CD4-positive, alpha-beta T cell treated with Interleukin-17A for 4 hours (primary cell): ENCODE results near the gene KLHL25.
"Not testable (repeated sequence)": the region's sequence is repeated elsewhere in the genome, so short reads cannot be mapped to it uniquely, and the experiment has no call there.

ENCODE experiments used
- DNase-seq: peaks from one replicate; pipeline ENCODE4 v3.0.0-alpha.2; 2020; ENCODE audit warnings: mixed read lengths

KLHL25 gene

GRCh38 chr15:85804481-85805170 lies 9.9 kb upstream of the KLHL25 start:
- no peak for DNase-seq

GRCh38 chr15:85802617-85803016 lies 7.9 kb upstream of the KLHL25 start:
- DNase-seq, result not testable (repeated sequence)

GRCh38 chr15:85800478-85801123 lies 5.9 kb upstream of the KLHL25 start:
- no peak for DNase-seq

- not testable (repeated sequence) for DNase-seq
Observed at GRCh38 chr15:85796371-85796770, 1.6 kb upstream of the KLHL25 start.

GRCh38 chr15:85795337-85796305 lies 896 bp upstream of the KLHL25 start:
- no peak for DNase-seq

GRCh38 chr15:85793641-85794597 lies 806 bp downstream of the KLHL25 start:
- peak; percentile 64 for DNase-seq

- peak; percentile 49 for DNase-seq
Observed at GRCh38 chr15:85792912-85793590, 1.7 kb downstream of the KLHL25 start.

- no peak for DNase-seq
Observed at GRCh38 chr15:85792102-85792731, 2.5 kb downstream of the KLHL25 start.

GRCh38 chr15:85789496-85789875 lies 5.2 kb downstream of the KLHL25 start:
- DNase-seq, result no peak

- DNase-seq, result no peak
Observed at GRCh38 chr15:85788771-85789495, 5.8 kb downstream of the KLHL25 start.

- DNase-seq, result no peak
Observed at GRCh38 chr15:85786781-85787114, 8.0 kb downstream of the KLHL25 start.

- peak; percentile 41 for DNase-seq
Observed at GRCh38 chr15:85785887-85786780, 8.6 kb downstream of the KLHL25 start.

GRCh38 chr15:85782064-85782463 lies 12.7 kb downstream of the KLHL25 start:
- DNase-seq, result no peak

GRCh38 chr15:85781099-85781498 lies 13.6 kb downstream of the KLHL25 start:
- no peak for DNase-seq

- no peak for DNase-seq
Observed at GRCh38 chr15:85780225-85780985, 14.3 kb downstream of the KLHL25 start.

- no peak for DNase-seq
Observed at GRCh38 chr15:85779249-85779648, 15.5 kb downstream of the KLHL25 start.

GRCh38 chr15:85778107-85778776 lies 16.5 kb downstream of the KLHL25 start:
- DNase-seq, result no peak
